IMR-90 (cell line): Measurements from ENCODE around the gene HMGCLL1. TPM values are rescaled to one million over a fixed set of nuclear protein-coding genes. Genes with fewer than 3 reads are reported as not detected.
A peak's percentile ranks its signal among the peaks of the same experiment; 100 is the strongest.

Source experiments
- ATAC-seq: fragments of 200-7000 bp; cut with Tn5 transposase; 2 replicates; pipeline ENCODE4 v1.9.1; 2020; ENCODE audit warnings: low read depth, mild to moderate bottlenecking, moderate library complexity
- BruUV-seq: library from RNA; stranded (reverse); fragments of 400-500 nt; replicated peaks from 2 replicates; lab custom pipeline; 2021; lab: Mats Ljungman, UMichigan
- CTCF ChIA-PET: fragments of 300-600 bp; formaldehyde crosslinking; extraction: SDS; loops from one replicate; lab custom pipeline; 2021; ENCODE audit warnings: antibody characterized with exemption; lab: Yijun Ruan, JAX
- POLR2A ChIA-PET: fragments of 300-600 bp; sonication (Branson Sonifier 250); formaldehyde crosslinking; loops from one replicate; lab custom pipeline; 2022; ENCODE audit warnings: antibody characterized with exemption; ENCODE audit not compliant: unreplicated experiment; lab: Charles Lee
- DNase-seq: peaks from one replicate; pipeline ENCODE4 v3.0.0; 2013
- H2AFZ ChIP-seq: replicated peaks from 2 replicates; pipeline ENCODE3; 2013; ENCODE audit warnings: low read length, mild to moderate bottlenecking; ENCODE audit not compliant: poor library complexity
- H2AK5ac ChIP-seq: 2 replicates; pipeline ENCODE4 v1.6.1; 2013; ENCODE audit warnings: low read depth, low read length, inconsistent platforms
- H2AK9ac ChIP-seq: replicated peaks from 2 replicates; pipeline ENCODE3; 2013; ENCODE audit warnings: mild to moderate bottlenecking, low read depth, low read length, moderate library complexity; ENCODE audit not compliant: poor library complexity
- H2BK120ac ChIP-seq: 2 replicates; pipeline ENCODE4 v1.6.1; 2013; ENCODE audit warnings: low read depth, low read length, inconsistent platforms
- H2BK15ac ChIP-seq: 3 replicates; pipeline ENCODE4 v1.6.1; 2013; ENCODE audit warnings: low read depth, low read length, inconsistent platforms
- H2BK20ac ChIP-seq: 2 replicates; pipeline ENCODE4 v1.6.1; 2013; ENCODE audit warnings: low read depth, mild to moderate bottlenecking, inconsistent platforms, low read length, moderate library complexity
- H2BK5ac ChIP-seq: 2 replicates; pipeline ENCODE4 v1.6.1; 2013; ENCODE audit warnings: mild to moderate bottlenecking, low read depth, low read length, inconsistent platforms; ENCODE audit not compliant: poor library complexity, severe bottlenecking
- H3K14ac ChIP-seq: replicated peaks from 2 replicates; pipeline ENCODE4 v1.6.1; 2013; ENCODE audit warnings: low read depth, low read length, inconsistent platforms
- H3K18ac ChIP-seq: 2 replicates; pipeline ENCODE4 v1.6.1; 2013; ENCODE audit warnings: low read depth, low read length, control low read depth
- H3K23ac ChIP-seq: 2 replicates; pipeline ENCODE4 v1.6.1; 2013; ENCODE audit warnings: low read depth, low read length, inconsistent platforms
- H3K27ac ChIP-seq: 2 replicates; pipeline ENCODE4 v1.5.1; 2013; ENCODE audit warnings: mild to moderate bottlenecking, control low read depth, low read length; ENCODE audit not compliant: insufficient read depth
- H3K27me3 ChIP-seq: 2 replicates; pipeline ENCODE4 v1.6.1; 2013; ENCODE audit warnings: low read length; ENCODE audit not compliant: control insufficient read depth, insufficient read depth
- H3K36me3 ChIP-seq: 2 replicates; pipeline ENCODE4 v1.6.1; 2013; ENCODE audit warnings: low read length, mixed read lengths; ENCODE audit not compliant: control insufficient read depth, insufficient read depth
- H3K4ac ChIP-seq: 2 replicates; pipeline ENCODE4 v1.6.1; 2013; ENCODE audit warnings: low read depth, low read length, inconsistent platforms
- H3K4me1 ChIP-seq: 2 replicates; pipeline ENCODE4 v1.6.1; 2013; ENCODE audit warnings: low read length, mixed read lengths; ENCODE audit not compliant: control insufficient read depth, insufficient read depth
- H3K4me2 ChIP-seq: 2 replicates; pipeline ENCODE4 v1.6.1; 2013; ENCODE audit warnings: low read depth, mild to moderate bottlenecking, control low read depth, low read length, moderate library complexity
- H3K4me3 ChIP-seq: 2 replicates; pipeline ENCODE4 v1.5.1; 2013; ENCODE audit warnings: low read depth, mild to moderate bottlenecking, control low read depth, low read length, moderate library complexity; ENCODE audit not compliant: insufficient read depth
- H3K56ac ChIP-seq: 2 replicates; pipeline ENCODE4 v1.6.1; 2013; ENCODE audit warnings: low read length, inconsistent platforms; ENCODE audit not compliant: insufficient read depth; ENCODE audit errors: extremely low read depth
- H3K79me1 ChIP-seq, 2 experiments: 2 replicates each; pipeline ENCODE4 v1.6.1; 2013; ENCODE audit warnings: low read length in 2 of 2, inconsistent platforms in 1 of 2, low read depth in 1 of 2
- H3K9ac ChIP-seq: 2 replicates; pipeline ENCODE4 v1.6.1; 2013; ENCODE audit warnings: low read depth, low read length, control low read depth
- H3K9me1 ChIP-seq: 2 replicates; pipeline ENCODE4 v1.6.1; 2013; ENCODE audit warnings: low read length, inconsistent platforms; ENCODE audit not compliant: insufficient read depth
- H3K9me3 ChIP-seq: 2 replicates; pipeline ENCODE4 v1.6.1; 2013; ENCODE audit warnings: low read length; ENCODE audit not compliant: control insufficient read depth, insufficient read depth
- H4K20me1 ChIP-seq: 2 replicates; pipeline ENCODE4 v1.6.1; 2013; ENCODE audit warnings: low read length, inconsistent platforms; ENCODE audit not compliant: insufficient read depth
- H4K5ac ChIP-seq: 2 replicates; pipeline ENCODE4 v1.6.1; 2013; ENCODE audit warnings: mild to moderate bottlenecking, low read depth, low read length, control low read depth
- H4K8ac ChIP-seq, 2 experiments: 2 replicates each; pipeline ENCODE4 v1.6.1; 2013; ENCODE audit warnings: low read depth in 2 of 2, low read length in 2 of 2, control low read depth in 1 of 2, inconsistent platforms in 1 of 2
- H4K91ac ChIP-seq: 2 replicates; pipeline ENCODE4 v1.6.1; 2013; ENCODE audit warnings: low read depth, low read length, inconsistent platforms; ENCODE audit not compliant: insufficient read depth
- BHLHE40 ChIP-seq: fragments of 150-350 bp; IDR thresholded peaks from 2 replicates; pipeline ENCODE4 v1.6.1; 2016; ENCODE audit warnings: mild to moderate bottlenecking, low read depth, low read length
- CEBPB ChIP-seq: IDR thresholded peaks from 2 replicates; pipeline ENCODE4 v1.6.1; 2012; ENCODE audit warnings: low read depth, low read length, improper control_type of control experiment
- CHD1 ChIP-seq: IDR thresholded peaks from 2 replicates; pipeline ENCODE4 v1.6.1; 2012; ENCODE audit warnings: low read depth, low read length, improper control_type of control experiment
- CTCF ChIP-seq: conservative IDR thresholded peaks from 2 replicates; pipeline ENCODE4 v1.5.1; 2012; ENCODE audit warnings: mild to moderate bottlenecking, low read depth, low read length, improper control_type of control experiment
- ELK1 ChIP-seq: fragments of 150-350 bp; IDR thresholded peaks from 2 replicates; pipeline ENCODE4 v1.6.1; 2016; ENCODE audit warnings: low read depth, mild to moderate bottlenecking, low read length, moderate library complexity, borderline replicate concordance
- FOS ChIP-seq: fragments of 150-350 bp; IDR thresholded peaks from 2 replicates; pipeline ENCODE4 v1.6.1; 2016; ENCODE audit warnings: low read depth, low read length
- MAFK ChIP-seq: IDR thresholded peaks from 2 replicates; pipeline ENCODE4 v1.6.1; 2012; ENCODE audit warnings: low read depth, low read length, improper control_type of control experiment
- MAZ ChIP-seq: IDR thresholded peaks from 2 replicates; pipeline ENCODE4 v1.6.1; 2012; ENCODE audit warnings: low read depth, mild to moderate bottlenecking, low read length, improper control_type of control experiment, moderate library complexity, borderline replicate concordance
- MXI1 ChIP-seq: IDR thresholded peaks from 2 replicates; pipeline ENCODE4 v1.6.1; 2012; ENCODE audit warnings: low read depth, mild to moderate bottlenecking, low read length, moderate library complexity, borderline replicate concordance
- NFE2L2 ChIP-seq: fragments of 150-350 bp; IDR thresholded peaks from 2 replicates; pipeline ENCODE4 v1.6.1; 2016; ENCODE audit warnings: low read depth, mild to moderate bottlenecking, low read length
- POLR2A ChIP-seq: IDR thresholded peaks from 2 replicates; pipeline ENCODE4 v1.6.1; 2012; ENCODE audit warnings: mild to moderate bottlenecking, low read depth, low read length
- RAD21 ChIP-seq: IDR thresholded peaks from 2 replicates; pipeline ENCODE4 v1.6.1; 2012; ENCODE audit warnings: low read length, improper control_type of control experiment
- RCOR1 ChIP-seq: IDR thresholded peaks from 2 replicates; pipeline ENCODE4 v1.6.1; 2012; ENCODE audit warnings: mild to moderate bottlenecking, low read length, improper control_type of control experiment; ENCODE audit not compliant: insufficient replicate concordance
- RFX5 ChIP-seq: IDR thresholded peaks from 2 replicates; pipeline ENCODE4 v1.8.0; 2012; ENCODE audit warnings: low read depth, mild to moderate bottlenecking, low read length, moderate library complexity
- SMC3 ChIP-seq: fragments of 150-350 bp; IDR thresholded peaks from 2 replicates; pipeline ENCODE4 v1.6.1; 2016; ENCODE audit warnings: low read depth, mild to moderate bottlenecking, antibody characterized with exemption, low read length, moderate library complexity
- USF2 ChIP-seq: fragments of 150-350 bp; IDR thresholded peaks from 2 replicates; pipeline ENCODE4 v1.6.1; 2017; ENCODE audit warnings: mild to moderate bottlenecking, antibody characterized with exemption, low read length, low read depth
- WGBS, 2 experiments: methylation state at CpG; one replicate each; pipeline versions ENCODE4 v1.1.5 to v1.1.7; 2013; ENCODE audit warnings: missing lambda C conversion rate in 2 of 2; ENCODE audit not compliant: insufficient read length in 1 of 2; ENCODE audit errors: extremely low coverage in 2 of 2; 5-methylcytosine and 5-hydroxymethylcytosine counted together
- dilution Hi-C: fragments of 300-500 bp; cut with HindIII; formaldehyde crosslinking; loops from one replicate; pipeline ENCODE4 v1.14.3; 2018; ENCODE audit warnings: low sequenced_read_pairs; ENCODE audit not compliant: unreplicated experiment
- in situ Hi-C: fragments of 300-500 bp; cut with MboI; formaldehyde crosslinking; loops from 3 replicates; pipeline ENCODE4 v1.14.3; 2019; ENCODE audit warnings: low sequenced_read_pairs, inconsistent platforms, mixed read lengths
- intact Hi-C: fragments of 100-400 bp; cut with micrococcal nuclease; formaldehyde crosslinking; loops from 2 replicates; pipeline ENCODE4 v1.10.0; 2022
- polyA plus RNA-seq, 3 experiments: library from polyadenylated mRNA; depleted of rRNA; stranded (reverse); fragments of >200 nt; gene quantifications; 2 replicates each; pipeline ENCODE4 v1.2.3, GENCODE V29; 2012; ENCODE audit warnings: low replicate concordance in 1 of 3
- total RNA-seq: library from RNA; depleted of rRNA; stranded (reverse); fragments of >200 nt; gene quantifications from 2 replicates; pipeline ENCODE4 v1.2.3, GENCODE V29; 2012

The HMGCLL1 gene
- total and polyA plus RNA-seq, 2 of the 4 experiments (the other 2 are of a cell fraction): 0.03 TPM; not detected in 1

GRCh38 chr6:55447891-55448290, 131.1 kb downstream of the HMGCLL1 start:
- Histone ChIP-seq H2BK20ac (peak overlapping the region; percentile 57), H3K56ac (no peak overlapping the region), H3K9ac (no peak overlapping the region), H3K14ac (no peak overlapping the region), H4K20me1 (no peaks in the 10 kb centered on the region), H4K8ac (no peak overlapping the region), H4K5ac (no peak overlapping the region), H2BK5ac (no peak overlapping the region), H2AK9ac (no peak overlapping the region), H3K18ac (no peak overlapping the region; the same call in 1 of the 2 replicates), H3K9me3 (no peaks in the 10 kb centered on the region), H3K4me2 (no peak overlapping the region), H3K23ac (no peak overlapping the region; the same call in 1 of the 2 replicates), H3K4ac (no peak overlapping the region), H2AFZ (no peak overlapping the region), H3K27me3 (no peaks in the 10 kb centered on the region), H2AK5ac (no peak overlapping the region), H3K9me1 (peaks cover 2% of the 10 kb centered on the region; the same call in 1 of the 2 replicates), H3K36me3 (no peaks in the 10 kb centered on the region), H3K4me1 (peaks cover 1% of the 10 kb centered on the region), H2BK15ac (peak overlapping the region; percentile 4; the same call in 1 of the 3 replicates), H3K4me3 (no peak overlapping the region), H4K91ac (no peak overlapping the region), H2BK120ac (0 out of 2 replicates have a peak overlapping the region, but pooled peaks have one; percentile 57), H3K27ac (no peak overlapping the region), H3K79me1 (no peaks in the 10 kb centered on the region)
- intact Hi-C loops (loop anchor here (10.0 kb wide), 1 partner anchor 1463 kb away; no protein-coding TSS in a partner anchor), dilution Hi-C loops (no loop called here), in situ Hi-C loops (loop anchor here (10.0 to 25.0 kb wide), 3 partner anchors 437 to 839 kb away; no protein-coding TSS in a partner anchor)
- ChIA-PET CTCF (interaction anchor here (0.8 to 1.1 kb wide), 2 partner anchors 172 to 246 kb away, joined by 3 to 5 read pairs; no protein-coding TSS in a partner anchor), POLR2A (no interaction called here)
- TF ChIP-seq RCOR1 (no peak), CEBPB (no peak), CTCF (no peak), FOS (no peak), POLR2A (no peak), RFX5 (no peak), NFE2L2 (no peak), MXI1 (no peak), MAFK (no peak), CHD1 (no peak), MAZ (no peak), BHLHE40 (no peak), ELK1 (no peak), USF2 (no peak), RAD21 (no peak), SMC3 (no peak)
- no peak for ATAC-seq
- no TSS peak for BruUV-seq
- DNase-seq: no peak
- no CpG with 5 or more reads among the region's 3 CpGs for WGBS, 2 experiments
